ENCODE results near the gene GGCX. TPM values are rescaled to one million over a fixed set of nuclear protein-coding genes. Genes with fewer than 3 reads are reported as not detected.

GGCX gene
- polyA plus RNA-seq, 4 donors = 9.2 to 24.8 (median 16.5) TPM

- no peaks in the 10 kb centered on the region for H3K27me3 ChIP-seq (ENCODE audit: control insufficient read depth in 3 of 3, insufficient read depth in 3 of 3, low read length in 3 of 3)
- no peaks in the 10 kb centered on the region for H3K9me3 ChIP-seq (ENCODE audit: control insufficient read depth in 2 of 2, insufficient read depth in 1 of 2, low read depth in 1 of 2, low read length in 1 of 2)
- H3K36me3 ChIP-seq (ENCODE audit: control insufficient read depth in 3 of 3, insufficient read depth in 2 of 3, low read depth in 1 of 3, low read length in 3 of 3) = peaks cover 0 to 41% (median 11%) of the 10 kb centered on the region in 3 donors
- peak overlapping the region; percentile 93 to 98 (median 94) for H3K27ac ChIP-seq (ENCODE audit: low read depth in 1 of 3, low read length in 2 of 3)
- DNase-seq = peak; percentile 37 to 45
- FAIRE-seq = no peak
- peak overlapping the region; percentile 42 to 66 (median 47) for H3K4me3 ChIP-seq (ENCODE audit: low read depth in 1 of 3, low read length in 3 of 3)
- WGBS, 3 donors = 20 to 22% (median 21%) methylated on average over 15 to 16 of the region's 16 CpGs
- H3K4me1 ChIP-seq (ENCODE audit: control insufficient read depth in 3 of 3, insufficient read depth in 2 of 3, low read depth in 1 of 3, low read length in 2 of 3) = peaks cover 7 to 40% (median 16%) of the 10 kb centered on the region in 3 donors
These were observed 22.5 kb upstream of the GGCX start for GRCh38 chr2:85583667-85584353.

GRCh38 chr2:85582492-85582891 lies 21.2 kb upstream of the GGCX start:
- DNase-seq = no peak
- Histone ChIP-seq H3K4me1 (ENCODE audit: control insufficient read depth in 3 of 3, insufficient read depth in 2 of 3, low read depth in 1 of 3, low read length in 2 of 3) (peaks cover 7 to 46% (median 16%) of the 10 kb centered on the region in 3 donors), H3K36me3 (ENCODE audit: control insufficient read depth in 3 of 3, insufficient read depth in 2 of 3, low read depth in 1 of 3, low read length in 3 of 3) (peaks cover 0 to 42% (median 11%) of the 10 kb centered on the region in 3 donors), H3K4me3 (ENCODE audit: low read depth in 1 of 3, low read length in 3 of 3) (no peak overlapping the region), H3K9me3 (ENCODE audit: control insufficient read depth in 2 of 2, insufficient read depth in 1 of 2, low read depth in 1 of 2, low read length in 1 of 2) (no peaks in the 10 kb centered on the region), H3K27ac (ENCODE audit: low read depth in 1 of 3, low read length in 2 of 3) (no peak overlapping the region), H3K27me3 (ENCODE audit: control insufficient read depth in 3 of 3, insufficient read depth in 3 of 3, low read length in 3 of 3) (no peaks in the 10 kb centered on the region)
- FAIRE-seq = no peak
- WGBS, 3 donors = 73 to 91% (median 78%) methylated on average over 1 of the region's 1 CpG

DNA sequence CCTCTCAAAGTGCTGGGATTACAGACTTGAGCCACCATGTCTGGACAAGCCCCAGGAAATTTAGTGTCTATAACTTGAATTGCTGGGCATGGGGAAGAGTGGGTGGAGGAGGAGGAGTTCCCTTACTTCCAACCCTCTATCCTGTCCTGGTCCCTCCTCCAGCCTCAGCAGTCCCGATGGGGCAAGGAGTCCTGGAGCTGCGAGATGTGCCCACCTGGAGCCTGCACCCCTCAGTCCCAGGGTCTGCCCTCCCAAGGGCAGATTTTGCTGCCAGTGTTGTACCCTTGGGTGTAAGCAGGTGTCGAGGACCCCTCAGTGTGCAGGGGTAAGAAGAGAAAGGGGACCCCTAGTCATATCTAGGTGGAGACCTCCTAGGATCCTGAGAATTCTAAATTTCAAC lies 18.9 kb upstream of the GGCX start:
- Histone ChIP-seq H3K9me3 (ENCODE audit: control insufficient read depth in 2 of 2, insufficient read depth in 1 of 2, low read depth in 1 of 2, low read length in 1 of 2) (no peaks in the 10 kb centered on the region), H3K4me3 (ENCODE audit: low read depth in 1 of 3, low read length in 3 of 3) (no peak overlapping the region), H3K4me1 (ENCODE audit: control insufficient read depth in 3 of 3, insufficient read depth in 2 of 3, low read depth in 1 of 3, low read length in 2 of 3) (peaks cover 5 to 48% (median 5%) of the 10 kb centered on the region in 3 donors), H3K27ac (ENCODE audit: low read depth in 1 of 3, low read length in 2 of 3) (no peak overlapping the region), H3K27me3 (ENCODE audit: control insufficient read depth in 3 of 3, insufficient read depth in 3 of 3, low read length in 3 of 3) (no peaks in the 10 kb centered on the region), H3K36me3 (ENCODE audit: control insufficient read depth in 3 of 3, insufficient read depth in 2 of 3, low read depth in 1 of 3, low read length in 3 of 3) (peaks cover 0 to 42% (median 11%) of the 10 kb centered on the region in 3 donors)
- 85 to 97% (median 96%) methylated on average over 3 of the region's 3 CpGs for WGBS, 3 donors
- no peak for DNase-seq
- no peak for FAIRE-seq

GRCh38 chr2:85579266-85579935 lies 18.1 kb upstream of the GGCX start:
- Histone ChIP-seq H3K27me3 (ENCODE audit: control insufficient read depth in 3 of 3, insufficient read depth in 3 of 3, low read length in 3 of 3) (no peaks in the 10 kb centered on the region), H3K4me1 (ENCODE audit: control insufficient read depth in 3 of 3, insufficient read depth in 2 of 3, low read depth in 1 of 3, low read length in 2 of 3) (peaks cover 5 to 41% (median 5%) of the 10 kb centered on the region in 3 donors), H3K9me3 (ENCODE audit: control insufficient read depth in 2 of 2, insufficient read depth in 1 of 2, low read depth in 1 of 2, low read length in 1 of 2) (no peaks in the 10 kb centered on the region), H3K36me3 (ENCODE audit: control insufficient read depth in 3 of 3, insufficient read depth in 2 of 3, low read depth in 1 of 3, low read length in 3 of 3) (peaks cover 0 to 42% (median 11%) of the 10 kb centered on the region in 3 donors), H3K4me3 (ENCODE audit: low read depth in 1 of 3, low read length in 3 of 3) (peak overlapping the region in 2 of 3 donors; percentile 78 to 81), H3K27ac (ENCODE audit: low read depth in 1 of 3, low read length in 2 of 3) (peak overlapping the region in 1 of 3 donors; percentile 61)
- no peak for DNase-seq
- 62 to 74% (median 71%) methylated on average over 6 of the region's 6 CpGs for WGBS, 3 donors
- no peak for FAIRE-seq

DNA sequence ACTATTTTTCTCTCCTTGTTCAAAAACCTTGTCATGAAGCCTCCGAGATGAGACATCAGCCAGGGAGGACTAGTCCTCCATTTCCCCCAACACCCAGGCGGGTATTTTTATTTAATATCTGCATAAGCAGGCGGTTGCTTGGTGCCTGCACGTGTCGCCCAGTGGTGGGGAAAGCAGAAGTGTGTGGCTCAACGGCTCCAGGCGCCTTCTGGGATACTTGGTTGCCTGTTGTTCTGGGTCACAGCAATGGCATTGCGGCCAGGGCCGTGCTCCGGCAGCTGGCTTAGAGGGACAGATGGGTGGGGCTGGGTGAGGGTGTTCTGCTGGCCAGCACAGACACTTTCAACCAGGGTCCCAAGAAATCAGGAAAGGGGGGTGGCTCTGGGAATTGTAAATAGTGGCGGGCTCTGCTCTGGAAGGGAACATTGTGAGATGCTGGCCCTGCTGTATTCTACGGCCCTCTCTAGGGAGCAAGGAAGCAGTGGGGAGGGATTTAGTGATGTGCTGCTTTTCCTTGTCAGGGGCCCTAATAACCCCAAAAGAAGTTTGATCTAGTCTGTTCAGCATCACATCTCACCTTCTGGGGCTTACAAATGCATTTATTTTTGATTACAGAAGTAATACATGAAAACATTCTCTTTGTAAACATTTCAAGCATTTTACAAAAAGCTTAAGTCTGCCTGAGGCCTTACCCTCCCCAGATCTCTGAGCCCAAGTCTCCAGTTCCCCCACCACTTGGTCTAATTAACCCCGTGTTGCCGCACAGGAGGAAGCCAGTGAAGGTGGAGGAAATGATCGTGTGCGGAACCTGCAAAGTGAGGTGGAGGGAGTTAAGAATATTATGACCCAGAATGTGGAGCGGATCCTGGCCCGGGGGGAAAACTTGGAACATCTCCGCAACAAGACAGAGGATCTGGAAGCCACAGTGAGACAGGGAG lies 17.2 kb upstream of the GGCX start:
- H3K9me3 ChIP-seq (ENCODE audit: control insufficient read depth in 2 of 2, insufficient read depth in 1 of 2, low read depth in 1 of 2, low read length in 1 of 2) = no peaks in the 10 kb centered on the region
- FAIRE-seq (no peak), DNase-seq (peak; percentile 34 to 42)
- 30 to 41% (median 31%) methylated on average over 19 of the region's 19 CpGs for WGBS, 3 donors
- H3K4me1 ChIP-seq (ENCODE audit: control insufficient read depth in 3 of 3, insufficient read depth in 2 of 3, low read depth in 1 of 3, low read length in 2 of 3) = peaks cover 2 to 35% (median 3%) of the 10 kb centered on the region in 3 donors
- H3K36me3 ChIP-seq (ENCODE audit: control insufficient read depth in 3 of 3, insufficient read depth in 2 of 3, low read depth in 1 of 3, low read length in 3 of 3) = peaks cover 0 to 41% (median 11%) of the 10 kb centered on the region in 3 donors
- H3K27me3 ChIP-seq (ENCODE audit: control insufficient read depth in 3 of 3, insufficient read depth in 3 of 3, low read length in 3 of 3) = no peaks in the 10 kb centered on the region
- H3K27ac ChIP-seq (ENCODE audit: low read depth in 1 of 3, low read length in 2 of 3) = peak overlapping the region; percentile 80 to 96 (median 90)
- peak overlapping the region; percentile 78 to 84 (median 81) for H3K4me3 ChIP-seq (ENCODE audit: low read depth in 1 of 3, low read length in 3 of 3)

- H3K4me3 ChIP-seq (ENCODE audit: low read depth in 1 of 3, low read length in 3 of 3) = peak within 1 kb of the TSS; percentile 78 to 84 (median 81)
- 3 to 24% (median 3%) methylated on average over 17 to 19 of the region's 19 CpGs for WGBS, 3 donors
- H3K4me1 ChIP-seq (ENCODE audit: control insufficient read depth in 3 of 3, insufficient read depth in 2 of 3, low read depth in 1 of 3, low read length in 2 of 3) = peaks cover 2 to 33% (median 3%) of the 10 kb centered on the region in 3 donors
- no peaks in the 10 kb centered on the region for H3K9me3 ChIP-seq (ENCODE audit: control insufficient read depth in 2 of 2, insufficient read depth in 1 of 2, low read depth in 1 of 2, low read length in 1 of 2)
- no peak for FAIRE-seq
- H3K27me3 ChIP-seq (ENCODE audit: control insufficient read depth in 3 of 3, insufficient read depth in 3 of 3, low read length in 3 of 3) = no peaks in the 10 kb centered on the region
- peak; percentile 91 to 93 for DNase-seq
- H3K36me3 ChIP-seq (ENCODE audit: control insufficient read depth in 3 of 3, insufficient read depth in 2 of 3, low read depth in 1 of 3, low read length in 3 of 3) = peaks cover 0 to 32% (median 11%) of the 10 kb centered on the region in 3 donors
- peak within 1 kb of the TSS; percentile 80 to 96 (median 90) for H3K27ac ChIP-seq (ENCODE audit: low read depth in 1 of 3, low read length in 2 of 3)
These were observed 16.3 kb upstream of the GGCX start, which contains the start of gene VAMP8 for GRCh38 chr2:85577386-85578242. Gene VAMP8 (plus strand): TSS chr2:85577586. CDS start chr2:85577647, 61 bp downstream.

- Histone ChIP-seq H3K9me3 (ENCODE audit: control insufficient read depth in 2 of 2, insufficient read depth in 1 of 2, low read depth in 1 of 2, low read length in 1 of 2) (no peaks in the 10 kb centered on the region), H3K4me1 (ENCODE audit: control insufficient read depth in 3 of 3, insufficient read depth in 2 of 3, low read depth in 1 of 3, low read length in 2 of 3) (peaks cover 2 to 33% (median 3%) of the 10 kb centered on the region in 3 donors), H3K27ac (ENCODE audit: low read depth in 1 of 3, low read length in 2 of 3) (peak overlapping the region; percentile 80 to 96 (median 90)), H3K27me3 (ENCODE audit: control insufficient read depth in 3 of 3, insufficient read depth in 3 of 3, low read length in 3 of 3) (no peaks in the 10 kb centered on the region), H3K36me3 (ENCODE audit: control insufficient read depth in 3 of 3, insufficient read depth in 2 of 3, low read depth in 1 of 3, low read length in 3 of 3) (peaks cover 0 to 27% (median 9%) of the 10 kb centered on the region in 3 donors), H3K4me3 (ENCODE audit: low read depth in 1 of 3, low read length in 3 of 3) (peak overlapping the region in 2 of 3 donors; percentile 78 to 81)
- FAIRE-seq (no peak), DNase-seq (peak in 1 of 2 donors; percentile 36)
- 12 to 43% (median 24%) methylated on average over 3 of the region's 3 CpGs for WGBS, 3 donors
These were observed 15.7 kb upstream of the GGCX start for GRCh38 chr2:85577063-85577385.

Data from small intestine (tissue), 7 donors.